MCF 10A (cell line): ENCODE data around the gene BCL11A. TPM values are rescaled to one million over a fixed set of nuclear protein-coding genes. Genes with fewer than 3 reads are reported as not detected.

Source experiments
- BruUV-seq: library from RNA; stranded (reverse); fragments of 400-500 nt; replicated peaks from 2 replicates; lab custom pipeline; 2021; lab: Mats Ljungman, UMichigan
- CTCF ChIA-PET: fragments of 300-600 bp; sonication (Branson Sonifier 250); formaldehyde crosslinking; extraction: SDS; loops from one replicate; lab custom pipeline; 2021; ENCODE audit warnings: antibody characterized with exemption, inconsistent platforms; lab: Yijun Ruan, JAX
- POLR2A ChIA-PET: fragments of 300-600, 350-650 bp; sonication (Branson Sonifier 250); formaldehyde crosslinking; extraction: SDS; loops from one replicate; lab custom pipeline; 2020; ENCODE audit warnings: antibody characterized with exemption, inconsistent platforms; lab: Yijun Ruan, JAX
- DNase-seq: peaks from one replicate; pipeline ENCODE4 v3.0.0-alpha.2; 2018; ENCODE audit not compliant: unreplicated experiment
- H3K27ac Mint-ChIP-seq: one replicate; pipeline ENCODE4 v1.8.0; 2022; ENCODE audit warnings: mild to moderate bottlenecking, low read depth, mixed read lengths; ENCODE audit not compliant: unreplicated experiment
- H3K27me3 Mint-ChIP-seq: one replicate; pipeline ENCODE4 v1.8.0; 2022; ENCODE audit warnings: mixed read lengths; ENCODE audit not compliant: insufficient read depth, unreplicated experiment
- H3K36me3 Mint-ChIP-seq: one replicate; pipeline ENCODE4 v1.8.0; 2022; ENCODE audit warnings: mild to moderate bottlenecking, moderate library complexity, mixed read lengths; ENCODE audit not compliant: insufficient read depth, unreplicated experiment
- H3K4me1 Mint-ChIP-seq: one replicate; pipeline ENCODE4 v1.8.0; 2022; ENCODE audit warnings: mixed read lengths; ENCODE audit not compliant: insufficient read depth, unreplicated experiment
- H3K4me3 Mint-ChIP-seq: one replicate; pipeline ENCODE4 v1.8.0; 2022; ENCODE audit warnings: mild to moderate bottlenecking, moderate library complexity, mixed read lengths; ENCODE audit not compliant: unreplicated experiment
- H3K9me3 Mint-ChIP-seq: one replicate; pipeline ENCODE4 v1.8.0; 2022; ENCODE audit warnings: mixed read lengths; ENCODE audit not compliant: unreplicated experiment
- CTCF ChIP-seq: fragments of 200-600 bp; IDR thresholded peaks from one replicate; pipeline ENCODE4 v1.8.0; 2022; ENCODE audit warnings: antibody characterized with exemption, mild to moderate bottlenecking; ENCODE audit not compliant: unreplicated experiment
- intact Hi-C: fragments of 100-400 bp; cut with micrococcal nuclease; formaldehyde crosslinking; loops from 2 replicates; pipeline ENCODE4 v1.14.1; 2022
- total RNA-seq: library from RNA; stranded (reverse); gene quantifications from 2 replicates; pipeline ENCODE4 v1.2.3, GENCODE V29; 2022

Gene BCL11A
- total RNA-seq, 1 experiment from 2014 or later = 5.3 TPM

- intact Hi-C loops = no loop called here
- ChIA-PET POLR2A (interaction anchor here (0.6 to 0.8 kb wide), 3 partner anchors 19 to 419 kb away, joined by 4 read pairs; no protein-coding TSS in a partner anchor), CTCF (interaction anchor here (0.7 kb wide), 1 partner anchor 733 kb away, joined by 3 read pairs; no protein-coding TSS in a partner anchor)
- Mint-ChIP-seq H3K36me3 (peaks cover 18% of the 10 kb centered on the region), H3K4me1 (peaks cover 18% of the 10 kb centered on the region), H3K4me3 (no peak overlapping the region), H3K9me3 (no peaks in the 10 kb centered on the region), H3K27me3 (no peaks in the 10 kb centered on the region), H3K27ac (no peak overlapping the region)
- no peak for TF ChIP-seq CTCF
- BruUV-seq = no TSS peak
- no peak for DNase-seq
These were observed 33.1 kb downstream of the BCL11A start for GRCh38 chr2:60520151-60520876.

GRCh38 chr2:60519231-60519863 lies 34.1 kb downstream of the BCL11A start:
- Mint-ChIP-seq H3K27ac (no peak overlapping the region), H3K4me1 (peaks cover 18% of the 10 kb centered on the region), H3K27me3 (no peaks in the 10 kb centered on the region), H3K36me3 (peaks cover 18% of the 10 kb centered on the region), H3K4me3 (no peak overlapping the region), H3K9me3 (no peaks in the 10 kb centered on the region)
- TF ChIP-seq CTCF = no peak
- ChIA-PET POLR2A (interaction anchor here (0.6 to 1.0 kb wide), 4 partner anchors 11 to 908 kb away, joined by 3 read pairs; no protein-coding TSS in a partner anchor), CTCF (interaction anchor here (0.8 kb wide), 1 partner anchor 258 kb away, joined by 3 read pairs; no protein-coding TSS in a partner anchor)
- intact Hi-C loops = no loop called here
- no peak for DNase-seq
- BruUV-seq = no TSS peak

GRCh38 chr2:60518567-60518966 lies 34.9 kb downstream of the BCL11A start:
- ChIA-PET POLR2A (interaction anchor here (1.0 kb wide), 2 partner anchors 12 kb away, joined by 3 read pairs; no protein-coding TSS in a partner anchor), CTCF (interaction anchor here (0.5 to 0.8 kb wide), 2 partner anchors 63 to 257 kb away, joined by 3 read pairs; no protein-coding TSS in a partner anchor)
- no peak overlapping the region for H3K27ac Mint-ChIP-seq
- H3K4me3 Mint-ChIP-seq = no peak overlapping the region
- intact Hi-C loops = no loop called here
- no TSS peak for BruUV-seq
- peaks cover 18% of the 10 kb centered on the region for H3K36me3 Mint-ChIP-seq
- H3K4me1 Mint-ChIP-seq = peaks cover 18% of the 10 kb centered on the region
- DNase-seq = no peak
- no peak for TF ChIP-seq CTCF
- H3K27me3 Mint-ChIP-seq = no peaks in the 10 kb centered on the region
- no peaks in the 10 kb centered on the region for H3K9me3 Mint-ChIP-seq

GRCh38 chr2:60517446-60517845 lies 36.0 kb downstream of the BCL11A start:
- H3K36me3 Mint-ChIP-seq = peaks cover 13% of the 10 kb centered on the region
- no peak for DNase-seq
- POLR2A ChIA-PET = interaction anchor here (1.1 kb wide), 1 partner anchor 17 kb away, joined by 3 read pairs; no protein-coding TSS in a partner anchor
- no peaks in the 10 kb centered on the region for H3K27me3 Mint-ChIP-seq
- intact Hi-C loops = no loop called here
- H3K4me3 Mint-ChIP-seq = no peak overlapping the region
- CTCF ChIA-PET = interaction anchor here (1.1 kb wide), 1 partner anchor 9 kb away, joined by 3 read pairs; no protein-coding TSS in a partner anchor
- BruUV-seq = no TSS peak
- peaks cover 23% of the 10 kb centered on the region for H3K4me1 Mint-ChIP-seq
- H3K27ac Mint-ChIP-seq = no peak overlapping the region
- no peak for TF ChIP-seq CTCF
- H3K9me3 Mint-ChIP-seq = no peaks in the 10 kb centered on the region
